Stimulated activated CD8-positive, alpha-beta memory T cell treated with anti-CD3 and anti-CD28 coated beads, Interleukin-12 subunit alpha, Interleukin-12 subunit beta, amount 100 ng/mL, for 4 hours (primary cell): Measurements from ENCODE around the gene ZSCAN1.

Experiments
- DNase-seq: peaks from one replicate; pipeline ENCODE4 v3.0.0-alpha.2; 2020; ENCODE audit warnings: low read depth

The ZSCAN1 gene

DNA sequence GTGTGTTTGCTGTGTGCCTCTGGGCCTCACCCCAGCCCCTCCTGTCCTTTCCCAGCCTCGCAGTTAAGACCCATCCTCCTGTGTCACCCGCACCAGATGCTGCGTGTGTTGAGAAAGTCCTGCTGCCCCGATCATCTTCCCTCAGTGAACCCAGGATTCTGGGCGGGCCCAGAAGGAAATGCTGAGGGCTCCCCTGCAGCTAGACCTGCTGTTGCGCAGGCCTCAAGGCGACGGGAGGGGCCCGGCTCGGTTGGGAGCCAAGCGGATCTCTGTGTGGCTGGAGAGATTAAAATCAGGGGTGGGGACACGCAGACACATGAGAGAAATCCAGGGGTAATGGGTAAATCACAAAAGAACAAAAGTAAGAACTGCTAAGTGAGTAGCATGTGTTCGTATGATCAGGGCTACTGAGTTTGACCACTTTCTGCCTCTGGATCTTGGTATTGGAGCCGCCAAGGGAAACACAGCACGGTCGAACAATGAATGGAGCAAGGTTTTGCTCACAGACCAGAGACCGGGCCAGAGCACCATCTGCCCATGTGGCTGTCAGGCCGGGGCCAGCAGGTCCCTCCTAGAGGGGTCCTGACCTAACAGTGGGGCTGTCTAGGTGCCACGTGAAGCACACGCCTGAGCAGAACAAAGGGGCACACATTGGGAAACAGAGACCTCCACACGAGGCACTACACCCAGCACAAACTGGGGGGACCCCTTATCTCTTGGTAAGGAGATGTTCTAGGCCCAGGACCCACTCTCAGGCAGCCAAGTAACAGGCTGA is 7.1 kb downstream of the ZSCAN1 start:
- DNase-seq: no peak

DNA sequence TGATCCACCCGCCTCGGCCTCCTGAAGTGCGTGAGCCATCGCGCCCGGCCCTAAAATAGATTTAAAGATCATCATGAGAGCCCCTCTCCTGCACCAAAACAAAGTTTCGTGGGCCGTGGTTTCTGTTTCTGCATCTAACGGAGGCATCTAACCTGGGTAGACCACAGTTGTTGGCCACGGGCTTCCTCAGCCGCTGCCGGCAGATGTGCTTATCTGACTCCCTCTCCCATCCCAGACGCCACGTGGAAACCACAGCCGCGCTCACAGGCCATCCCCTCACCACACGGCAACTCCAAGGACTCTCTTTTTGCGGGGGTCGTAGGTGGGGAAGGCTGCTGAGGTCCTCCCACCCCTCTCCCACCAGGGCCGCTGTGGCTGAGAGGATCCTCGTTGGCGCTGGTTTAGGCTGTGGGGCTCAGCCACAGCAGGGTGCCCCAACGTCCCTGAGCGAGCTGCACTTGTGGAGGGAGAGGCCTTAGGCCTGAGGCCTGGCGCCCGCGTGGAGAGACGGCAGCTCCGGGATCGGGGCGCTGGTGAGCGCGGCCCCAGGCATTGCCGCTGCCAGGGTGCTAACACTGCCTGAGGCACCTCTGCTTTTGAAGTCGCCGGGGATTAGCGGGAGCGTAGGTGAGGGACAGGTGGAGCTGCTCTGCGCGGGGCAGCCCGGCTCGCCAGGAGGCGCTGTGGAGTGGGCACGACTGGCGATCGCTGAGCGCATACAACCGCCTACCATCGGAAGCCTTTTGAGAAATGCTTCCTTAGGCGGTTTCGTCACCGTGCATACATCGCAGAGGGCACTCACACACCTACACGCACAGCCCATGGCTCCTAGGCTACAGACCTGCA is 8.9 kb downstream of the ZSCAN1 start:
- no peak for DNase-seq

DNA sequence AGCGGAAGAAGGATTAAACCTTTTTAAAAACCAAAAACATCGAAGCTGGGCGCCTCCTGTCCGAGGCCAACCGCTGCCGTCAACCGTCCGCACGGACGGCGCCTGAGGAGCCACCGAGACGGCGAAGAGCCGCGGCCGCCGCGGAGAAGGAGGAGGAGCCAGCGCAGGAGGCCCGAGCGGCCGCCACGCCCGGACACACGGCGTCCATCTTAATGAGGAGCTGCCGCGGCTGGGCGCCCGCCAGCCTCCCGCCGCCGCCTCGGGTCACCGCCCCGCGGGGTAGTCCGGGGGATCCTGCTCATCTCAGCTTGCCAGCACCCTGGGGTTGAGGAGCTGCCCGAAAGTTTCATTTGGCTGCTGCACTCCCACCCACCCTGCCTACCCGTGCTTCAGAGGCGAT is 10.6 kb downstream of the ZSCAN1 start:
- DNase-seq: no peak

DNA sequence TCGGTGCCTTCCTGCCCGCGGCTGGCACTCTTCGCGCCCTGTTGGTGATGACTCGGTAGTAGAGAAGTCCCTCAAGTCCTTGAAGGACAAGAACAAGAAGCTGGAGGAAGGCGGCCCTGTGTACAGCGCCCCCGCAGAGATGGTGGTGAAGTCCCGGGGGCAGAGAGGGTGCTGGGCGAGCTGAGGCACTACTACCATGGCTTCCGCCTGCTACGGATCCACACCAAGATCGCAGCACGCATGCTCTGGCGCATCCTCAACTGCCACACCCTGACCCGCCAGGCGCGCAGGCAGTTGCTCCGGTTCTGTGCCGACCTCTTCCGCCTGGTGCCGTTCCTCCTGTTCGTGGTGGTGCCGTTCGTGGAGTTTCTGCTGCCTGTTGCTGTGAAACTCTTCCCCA is 11.1 kb downstream of the ZSCAN1 start:
- DNase-seq: no peak

DNA sequence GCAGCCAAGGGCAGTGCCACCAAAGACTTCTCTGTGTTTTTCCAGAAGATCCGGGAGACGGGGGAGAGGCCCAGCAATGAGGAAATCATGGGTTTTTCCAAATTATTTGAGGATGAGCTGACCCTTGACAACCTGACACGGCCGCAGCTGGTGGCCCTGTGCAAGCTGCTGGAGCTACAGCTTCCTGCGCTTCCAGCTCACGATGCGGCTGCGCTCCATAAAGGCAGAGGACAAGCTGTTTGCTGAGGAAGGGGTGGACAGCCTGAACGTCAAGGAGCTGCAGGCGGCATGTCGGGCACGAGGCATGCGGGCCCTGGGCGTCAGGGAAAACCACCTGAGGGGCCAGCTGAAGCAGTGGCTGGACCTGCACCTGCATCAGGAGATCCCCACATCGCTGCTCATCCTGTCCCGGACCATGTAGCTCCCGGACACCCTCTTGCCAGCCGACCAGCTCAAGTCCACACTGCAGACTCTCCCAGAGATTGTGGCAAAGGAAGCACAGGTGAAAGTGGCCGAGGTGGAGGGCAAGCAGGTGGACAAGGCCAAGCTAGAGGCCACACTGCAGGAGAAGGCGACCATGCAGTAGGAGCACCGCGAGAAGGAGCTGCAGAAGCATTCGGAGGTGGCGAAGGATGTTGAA is 11.7 kb downstream of the ZSCAN1 start:
- no peak for DNase-seq

DNA sequence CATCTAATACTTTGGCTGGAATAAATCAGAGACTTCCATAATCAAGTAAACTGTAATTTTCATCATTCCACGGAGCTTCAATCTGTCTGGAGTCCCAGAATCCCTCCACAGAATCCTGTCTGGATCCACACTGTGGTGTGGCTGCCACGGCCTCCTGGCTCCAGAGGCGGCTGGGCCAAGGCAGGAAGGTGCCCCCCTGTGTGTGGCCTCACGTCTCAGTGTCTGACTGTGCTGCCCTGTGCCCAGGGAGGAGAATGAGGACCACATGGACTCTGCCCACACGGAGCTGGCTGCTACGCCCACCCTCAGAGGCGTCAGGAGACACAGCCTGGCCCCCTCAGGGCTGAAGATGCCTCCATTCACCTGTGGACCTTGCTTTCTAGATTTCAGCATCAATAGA is 13.0 kb downstream of the ZSCAN1 start:
- DNase-seq: no peak

DNA sequence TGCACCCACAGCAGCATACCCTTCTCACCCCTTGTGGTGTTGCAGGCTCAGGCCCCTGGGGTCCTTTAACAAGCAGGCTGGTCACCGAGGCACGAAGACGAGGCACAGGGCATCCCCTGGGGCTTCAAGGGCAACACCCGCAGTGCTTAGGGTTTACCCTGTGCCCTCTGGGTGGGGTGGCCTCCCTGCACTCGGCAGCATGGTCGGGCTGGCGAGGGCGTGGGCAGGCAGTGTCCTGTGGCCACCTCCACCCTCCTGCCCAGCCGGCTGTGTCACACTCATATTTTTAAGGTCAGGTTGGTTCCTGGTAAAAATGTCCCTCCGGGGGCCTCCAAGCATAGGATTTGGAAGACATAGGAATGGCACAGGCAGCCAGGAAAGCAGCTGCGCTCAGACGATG is 13.8 kb downstream of the ZSCAN1 start:
- no peak for DNase-seq

DNA sequence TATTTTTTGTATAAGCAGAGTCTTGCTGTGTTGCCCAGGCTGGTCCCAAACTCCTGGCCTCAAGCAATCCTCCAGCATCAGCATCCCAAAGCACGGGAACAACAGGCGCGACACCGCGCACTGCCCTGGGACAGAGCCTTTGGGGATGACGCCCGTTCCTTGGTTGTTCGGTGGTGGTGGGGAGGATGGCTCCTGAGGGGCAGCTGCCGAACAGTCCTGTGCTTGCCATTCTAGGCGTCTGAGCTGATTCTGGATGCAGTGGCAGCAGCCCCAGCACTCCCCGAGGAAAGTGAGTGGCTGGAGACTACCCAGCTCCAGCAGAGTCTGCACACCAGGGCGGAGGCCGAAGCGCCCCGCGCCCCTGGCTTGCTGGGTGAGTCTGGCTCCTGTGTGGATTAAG is 18.4 kb downstream of the ZSCAN1 start:
- DNase-seq: no peak

DNA sequence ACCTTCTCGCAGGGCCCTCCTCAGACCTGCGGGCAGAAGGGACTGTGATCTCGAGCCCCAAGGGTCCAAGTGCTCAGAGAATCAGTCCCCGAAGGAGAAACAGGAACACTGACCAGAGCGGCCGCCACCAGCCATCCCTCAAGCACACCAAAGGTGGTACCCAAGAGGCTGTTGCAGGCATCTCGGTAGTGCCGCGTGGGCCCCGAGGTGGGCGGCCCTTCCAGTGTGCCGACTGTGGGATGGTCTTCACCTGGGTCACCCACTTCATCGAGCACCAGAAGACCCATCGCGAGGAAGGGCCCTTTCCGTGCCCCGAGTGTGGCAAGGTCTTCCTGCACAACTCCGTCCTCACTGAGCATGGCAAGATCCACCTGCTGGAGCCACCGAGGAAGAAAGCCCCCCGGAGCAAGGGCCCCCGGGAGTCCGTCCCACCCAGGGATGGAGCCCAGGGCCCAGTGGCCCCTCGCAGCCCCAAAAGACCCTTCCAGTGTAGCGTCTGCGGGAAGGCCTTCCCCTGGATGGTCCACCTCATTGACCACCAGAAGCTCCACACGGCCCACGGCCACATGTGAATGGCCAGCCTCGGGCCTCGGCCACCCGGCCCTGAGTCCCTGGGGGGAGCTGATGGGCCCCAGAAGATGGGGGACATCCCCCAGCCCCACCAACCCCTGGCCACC is 19.8 kb downstream of the ZSCAN1 start:
- DNase-seq: no peak

DNA sequence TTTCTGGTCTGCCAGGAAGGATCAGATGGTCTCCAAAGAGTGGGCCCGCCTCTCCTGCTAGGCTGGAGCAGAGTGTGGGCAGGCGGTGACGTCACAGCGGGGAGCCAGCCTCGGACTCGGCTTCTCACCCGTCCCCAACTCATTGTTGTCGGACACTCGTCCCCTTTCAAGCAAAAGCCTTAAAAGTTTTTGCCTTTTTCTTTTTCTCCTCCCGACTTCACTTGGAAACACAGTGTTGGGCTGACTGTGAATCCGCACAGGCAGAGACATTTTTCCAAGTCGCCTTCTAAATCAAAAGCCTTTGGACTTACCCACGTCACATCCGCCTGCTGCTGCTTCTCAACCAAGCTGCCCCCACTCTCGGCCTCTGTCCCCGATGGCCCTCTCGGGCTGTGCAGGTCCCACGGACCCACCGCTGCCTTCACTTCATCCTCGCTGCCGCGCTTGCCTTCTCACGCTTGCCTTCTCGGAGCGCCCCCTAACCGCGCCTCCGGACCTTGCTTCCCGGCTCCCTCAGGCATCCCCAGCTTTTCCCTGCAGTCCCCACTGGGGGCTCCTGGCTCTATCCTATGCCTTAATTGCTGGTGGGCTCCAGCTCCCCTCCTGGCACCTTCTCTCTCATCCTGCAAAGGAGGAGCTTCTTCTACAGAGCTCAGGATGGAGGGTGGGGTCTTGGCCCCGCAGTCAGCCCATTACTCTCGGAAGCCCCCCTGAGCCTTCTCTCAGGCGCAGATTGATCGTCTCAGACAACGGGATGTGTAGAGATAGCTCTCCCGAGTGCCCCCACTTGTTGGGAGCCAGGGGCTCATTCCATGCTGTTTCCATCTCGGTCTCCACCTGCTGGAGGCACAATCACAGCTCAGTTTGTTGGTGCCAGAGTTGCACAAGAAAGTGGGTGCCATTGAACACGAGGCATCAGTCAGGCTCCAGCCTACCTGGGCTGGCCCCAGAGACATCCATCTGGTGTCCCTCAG is 21.4 kb downstream of the ZSCAN1 start:
- no peak for DNase-seq

DNA sequence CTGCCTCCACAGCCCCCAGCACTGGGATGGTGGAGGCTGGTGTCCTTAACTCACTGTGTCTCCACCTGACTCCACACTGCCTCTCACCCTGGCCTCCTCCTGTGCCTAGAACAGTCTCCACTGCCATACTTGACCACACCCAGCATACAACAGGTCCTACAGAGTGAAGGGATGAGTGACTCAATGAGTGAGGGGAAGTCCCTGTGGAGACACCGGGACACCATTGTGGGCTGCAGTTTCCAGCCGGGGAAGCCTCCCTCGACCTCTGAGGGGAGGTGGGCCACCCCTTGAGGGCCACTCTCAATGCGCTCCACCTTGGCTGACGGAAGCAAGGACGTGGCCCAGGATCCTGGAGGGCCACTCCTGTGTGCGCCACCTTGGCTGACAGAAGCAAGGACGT is 22.4 kb downstream of the ZSCAN1 start:
- no peak for DNase-seq

DNA sequence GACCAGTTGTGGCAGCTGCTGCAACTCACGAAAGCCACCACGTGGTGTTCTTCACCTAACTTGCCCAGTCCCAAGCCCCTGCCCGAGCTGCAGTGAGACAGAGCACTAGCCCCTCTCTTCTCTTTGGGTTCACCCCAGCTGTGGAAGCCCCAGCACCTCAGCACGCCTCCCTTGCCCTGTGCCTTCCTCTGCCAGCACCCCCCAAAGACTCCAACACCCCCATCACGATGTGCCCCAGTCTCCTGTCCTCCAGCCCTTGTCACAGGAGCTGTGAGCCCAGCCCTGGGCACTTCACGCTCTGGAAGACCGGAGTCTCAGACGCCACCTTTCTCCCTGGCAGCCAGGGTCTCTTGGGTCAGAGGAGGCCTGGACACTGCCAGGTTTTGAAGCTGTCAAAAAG is 23.0 kb downstream of the ZSCAN1 start:
- DNase-seq: no peak

DNA sequence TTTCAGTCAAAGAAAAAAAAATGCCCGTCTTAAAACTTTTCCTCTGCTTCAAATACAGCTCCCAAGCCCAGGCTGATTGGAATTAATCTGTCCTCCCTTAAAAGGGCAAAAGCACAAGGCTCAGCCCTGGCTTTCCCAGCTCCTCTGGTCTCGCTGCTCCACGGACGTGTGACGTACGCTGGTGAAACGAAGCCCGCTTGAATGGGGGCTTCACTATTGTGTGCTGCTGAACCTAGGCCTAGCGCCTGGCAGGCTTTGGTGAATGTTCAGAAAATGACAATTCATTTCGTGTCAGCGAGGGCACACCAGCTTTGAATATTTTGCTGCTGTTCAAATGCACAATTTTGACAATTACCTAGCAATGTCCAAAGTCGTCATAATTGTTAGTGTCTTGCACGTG is 24.6 kb downstream of the ZSCAN1 start:
- no peak for DNase-seq

DNA sequence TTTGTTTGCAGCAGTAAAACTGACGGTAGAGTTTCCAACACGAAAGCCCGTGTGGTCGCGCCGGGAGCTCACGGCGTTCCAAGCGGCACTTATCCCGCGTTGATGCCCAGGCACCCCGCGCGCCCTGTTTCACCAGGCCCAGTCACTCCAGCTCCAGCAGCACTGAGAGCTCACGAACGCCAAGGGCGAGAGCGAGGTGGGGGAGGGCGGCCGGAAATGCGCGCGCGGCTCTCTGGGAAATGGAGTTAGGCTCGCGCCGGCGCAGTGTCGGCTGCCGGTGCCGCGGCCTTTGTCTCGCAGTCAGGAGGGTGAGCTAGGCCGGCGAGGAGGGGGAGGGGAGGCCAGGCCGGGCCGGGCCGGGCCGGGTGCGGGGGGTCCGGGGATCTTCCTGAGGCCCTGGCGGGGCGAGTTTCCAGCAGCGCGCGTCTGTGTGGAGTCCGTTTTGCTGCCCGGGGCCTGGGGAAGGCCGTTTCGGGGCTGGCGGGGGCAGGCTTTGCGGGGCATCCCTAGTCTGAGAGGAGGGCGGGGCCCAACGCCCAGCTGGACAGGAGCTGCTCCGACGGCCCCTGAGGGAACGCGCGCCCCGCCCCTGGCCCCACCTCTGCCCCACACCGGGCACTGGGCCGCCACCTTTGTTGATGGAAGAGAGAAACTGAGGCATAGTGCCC is 25.3 kb downstream of the ZSCAN1 start, which contains the start of gene ZNF135:
ZNF135 (plus strand) TSS at position 280 of the 668 bp plus-strand sequence. CDS start 721 bp downstream, outside the sequence.
- peak; percentile 52 for DNase-seq

DNA sequence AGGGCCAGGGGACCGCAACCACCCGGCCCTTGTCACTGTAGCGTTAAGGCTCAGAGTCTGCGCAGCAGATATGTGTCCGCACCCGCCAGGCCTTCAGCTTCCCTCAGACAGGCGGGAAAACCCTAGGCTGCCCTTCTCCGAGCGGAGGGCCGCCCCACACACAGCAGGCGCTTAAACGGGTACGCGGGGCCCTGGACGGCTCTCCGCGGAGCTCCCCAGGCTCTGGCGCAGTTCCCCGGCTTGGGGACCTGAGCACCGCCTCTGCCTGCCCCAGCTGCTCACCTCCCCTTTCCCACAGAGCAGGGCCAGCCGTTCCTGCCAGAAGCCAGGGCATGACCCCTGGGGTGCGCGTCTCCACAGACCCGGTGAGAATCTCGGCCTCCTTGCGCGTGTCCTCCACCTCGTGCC is 25.9 kb downstream of the ZSCAN1 start:
- DNase-seq: no peak

DNA sequence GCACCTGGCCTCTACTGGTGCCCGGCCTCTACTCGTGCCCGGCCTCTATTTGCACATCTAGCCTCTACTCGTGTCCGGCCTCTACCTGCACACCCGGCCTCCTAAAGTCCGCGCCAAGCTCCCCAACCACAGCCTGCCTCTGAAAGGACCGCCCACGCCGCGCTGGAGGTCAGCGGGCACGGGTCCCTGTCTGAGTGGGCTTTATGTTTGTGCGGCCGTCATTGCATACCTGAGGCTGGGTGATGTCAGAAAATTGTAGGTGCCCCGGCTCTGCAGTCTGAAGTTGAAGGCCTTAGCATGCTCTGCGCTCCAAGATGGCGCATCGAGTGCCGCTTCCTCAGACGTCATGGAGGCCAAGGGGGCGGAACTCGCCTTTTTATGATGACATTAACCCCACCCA is 26.4 kb downstream of the ZSCAN1 start:
- no peak for DNase-seq

DNA sequence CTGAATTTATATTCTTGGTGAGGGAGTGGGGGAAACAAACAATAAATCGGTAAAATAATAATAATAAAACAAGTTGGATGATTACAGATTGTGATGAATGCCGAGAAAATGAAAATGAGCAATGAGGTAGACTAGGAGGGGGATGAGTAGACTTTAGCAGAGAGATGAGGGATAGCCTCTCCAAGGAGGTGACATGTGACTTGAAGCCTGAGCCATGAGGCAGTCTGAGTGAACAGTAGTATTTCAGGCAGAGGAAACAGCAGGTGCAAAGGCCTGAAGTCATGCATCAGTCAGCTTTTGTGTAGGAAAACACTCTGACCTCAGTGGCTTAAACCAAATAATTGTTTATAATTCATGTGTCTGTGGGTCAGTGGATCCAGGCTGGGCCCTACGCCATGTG is 29.9 kb downstream of the ZSCAN1 start:
- no peak for DNase-seq

DNA sequence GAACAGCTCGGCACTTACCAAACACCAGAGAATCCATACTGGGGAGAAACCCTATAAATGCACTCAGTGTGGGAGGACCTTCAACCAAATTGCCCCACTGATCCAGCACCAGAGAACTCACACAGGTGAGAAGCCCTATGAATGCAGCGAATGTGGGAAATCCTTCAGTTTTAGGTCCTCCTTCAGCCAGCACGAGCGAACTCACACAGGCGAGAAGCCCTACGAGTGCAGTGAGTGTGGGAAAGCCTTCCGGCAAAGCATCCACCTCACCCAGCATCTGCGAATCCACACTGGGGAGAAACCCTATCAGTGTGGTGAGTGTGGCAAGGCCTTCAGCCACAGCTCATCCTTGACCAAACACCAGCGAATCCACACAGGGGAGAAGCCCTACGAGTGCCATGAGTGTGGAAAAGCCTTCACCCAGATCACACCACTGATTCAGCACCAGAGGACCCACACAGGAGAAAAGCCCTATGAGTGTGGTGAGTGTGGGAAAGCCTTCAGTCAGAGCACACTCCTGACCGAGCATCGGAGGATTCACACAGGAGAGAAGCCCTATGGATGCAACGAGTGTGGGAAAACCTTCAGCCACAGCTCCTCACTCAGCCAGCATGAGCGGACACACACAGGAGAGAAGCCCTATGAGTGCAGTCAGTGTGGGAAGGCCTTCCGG is 33.6 kb downstream of the ZSCAN1 start:
- DNase-seq: no peak

DNA sequence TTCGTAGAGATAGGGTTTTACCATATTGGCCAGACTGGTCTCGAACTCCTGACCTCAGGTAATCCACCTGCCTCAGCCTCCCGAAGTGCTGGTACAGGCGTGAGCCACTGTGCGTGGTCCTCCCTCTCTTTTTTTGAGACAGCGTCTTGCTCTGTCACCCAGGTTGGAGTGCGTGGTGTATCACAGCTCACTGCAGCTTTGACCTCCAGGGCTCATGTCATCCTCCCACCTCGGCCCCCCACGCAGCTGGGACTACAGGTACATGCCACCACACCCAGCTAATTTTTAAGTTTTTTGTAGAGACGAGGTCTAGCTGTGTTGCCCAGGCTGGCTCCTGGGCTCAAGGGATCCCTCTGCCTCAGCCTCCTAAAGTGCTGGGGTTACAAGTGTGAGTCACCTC is 46.0 kb downstream of the ZSCAN1 start:
- no peak for DNase-seq

DNA sequence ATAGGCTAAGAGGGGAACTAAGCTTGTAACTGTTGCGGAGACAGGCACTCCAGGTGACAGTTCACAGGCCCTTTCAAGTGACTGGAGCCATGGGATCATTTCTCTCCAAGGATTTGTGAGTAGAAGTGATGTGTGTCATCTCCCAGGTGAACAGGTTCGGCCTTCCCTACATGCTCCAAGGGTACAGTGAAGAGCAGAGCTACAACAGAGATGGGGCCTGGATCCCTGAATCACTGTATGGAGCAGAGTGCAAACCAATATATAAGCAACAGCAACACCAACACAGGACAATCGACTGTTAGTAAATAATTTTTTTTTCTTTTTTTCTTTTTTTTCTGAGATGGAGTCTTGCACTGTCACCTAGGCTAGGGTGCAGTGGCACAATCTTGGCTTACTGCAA is 49.2 kb downstream of the ZSCAN1 start:
- DNase-seq: no peak
